Hematopoietic multipotent progenitor cell treated with erythropoietin and hydrocortisone succinate and interleukin-3 and kit ligand, for 4 days (in vitro differentiated cells): ENCODE data around the gene N4BP2.
"Not testable (repeated sequence)": the region's sequence is repeated elsewhere in the genome, so short reads cannot be mapped to it uniquely, and the experiment has no call there.

Experiments used
- DNase-seq: peaks from one replicate; pipeline ENCODE4 v3.0.0-alpha.2; 2015

N4BP2 gene

GRCh38 chr4:40093400-40093799 lies 36.8 kb downstream of the N4BP2 start:
- not testable (repeated sequence) for DNase-seq

DNA sequence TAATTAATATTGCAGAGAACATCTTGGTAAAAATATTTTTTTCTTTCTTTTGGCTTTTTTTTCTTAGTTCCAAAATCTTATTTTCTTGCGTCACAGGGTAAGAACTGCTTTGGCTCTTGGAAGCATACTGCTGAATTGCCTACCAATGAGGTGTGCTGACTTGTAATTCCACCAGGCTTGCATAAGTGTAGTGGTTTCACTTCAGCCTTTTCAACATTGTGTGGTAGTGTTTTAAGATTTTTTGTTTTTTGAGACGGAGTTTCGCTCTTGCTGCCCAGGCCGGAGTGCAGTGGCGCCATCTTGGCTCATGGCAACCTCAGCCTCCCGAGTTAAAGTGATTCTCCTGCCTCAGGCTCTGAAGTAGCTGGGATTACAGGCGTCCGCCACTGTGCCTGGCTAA lies 42.4 kb downstream of the N4BP2 start:
- DNase-seq: no peak

- DNase-seq: not testable (repeated sequence)
Observed at GRCh38 chr4:40107150-40107549, 50.5 kb downstream of the N4BP2 start.

DNA sequence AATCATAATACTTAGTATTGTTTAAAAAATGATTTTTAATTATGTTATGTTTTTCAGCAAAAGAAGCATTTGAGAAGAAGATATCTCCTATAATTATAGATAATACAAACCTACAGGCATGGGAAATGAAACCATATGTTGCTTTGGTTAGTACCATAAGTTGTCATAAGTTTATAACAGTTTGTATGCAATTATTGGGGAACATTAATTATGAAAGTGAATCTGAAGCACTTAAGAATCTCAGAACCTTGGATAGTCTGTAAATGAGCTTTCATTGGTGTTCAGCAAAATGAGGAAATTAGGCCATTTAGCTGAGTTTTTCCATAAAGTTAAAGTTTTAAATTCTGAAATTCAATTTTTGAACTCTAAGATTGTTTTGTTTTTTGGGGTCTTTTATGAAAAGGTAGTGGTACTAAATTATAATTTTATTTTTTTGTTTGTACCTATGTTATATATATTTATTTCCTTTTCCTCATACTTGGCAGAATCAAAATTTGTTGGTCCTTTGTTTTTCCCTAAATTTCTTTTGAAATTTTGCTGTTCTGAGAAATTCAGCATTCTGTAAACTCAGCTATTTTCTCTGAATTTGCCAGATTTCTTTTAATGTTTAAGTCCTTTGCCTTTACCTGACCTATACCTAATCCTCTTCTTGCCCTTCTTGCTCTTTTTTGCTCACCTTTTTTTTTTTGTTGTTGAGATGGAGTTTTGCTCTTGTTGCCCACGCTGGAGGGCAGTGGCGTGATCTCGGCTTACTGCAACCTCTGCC lies 55.6 kb downstream of the N4BP2 start:
- no peak for DNase-seq

DNA sequence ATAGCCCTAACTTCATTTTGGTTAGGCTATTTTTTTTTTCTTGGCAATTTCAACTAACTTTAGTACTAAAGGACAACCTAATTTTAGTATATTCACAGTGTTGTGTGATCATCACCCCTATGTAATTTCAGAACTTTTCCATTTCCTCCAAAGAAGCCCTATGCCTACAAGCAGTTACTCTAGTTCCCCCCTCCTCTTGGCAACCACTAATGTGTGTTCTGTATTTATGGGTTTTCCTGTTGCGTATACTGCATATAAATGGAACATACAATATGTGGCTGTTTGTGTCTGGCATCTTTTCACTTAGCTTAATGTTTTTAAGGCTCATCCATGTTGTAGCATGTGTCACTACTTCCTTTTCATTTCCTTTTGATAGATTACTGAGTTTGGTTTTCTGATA lies 57.6 kb downstream of the N4BP2 start:
- DNase-seq: no peak

GRCh38 chr4:40118861-40119260 lies 62.2 kb downstream of the N4BP2 start:
- no peak for DNase-seq

DNA sequence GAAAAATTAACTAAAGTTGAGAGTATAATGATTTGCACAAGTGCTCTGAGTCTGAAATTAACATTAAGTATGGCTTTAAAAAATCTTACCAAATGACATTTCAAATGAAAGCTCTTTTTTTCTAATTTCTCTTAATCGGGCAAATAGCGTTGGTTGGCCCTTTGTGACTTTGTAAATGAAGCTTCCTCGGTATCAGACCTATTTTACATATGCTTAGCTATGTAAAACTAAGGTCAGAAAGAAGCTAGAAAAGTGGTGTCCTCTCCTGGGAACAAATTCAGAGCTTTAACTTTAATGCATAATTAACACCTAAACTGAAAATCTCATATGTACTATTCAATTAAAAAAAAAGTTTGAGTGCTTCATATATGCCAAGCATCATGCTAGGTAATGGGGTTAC lies 62.7 kb downstream of the N4BP2 start:
- DNase-seq: no peak

DNA sequence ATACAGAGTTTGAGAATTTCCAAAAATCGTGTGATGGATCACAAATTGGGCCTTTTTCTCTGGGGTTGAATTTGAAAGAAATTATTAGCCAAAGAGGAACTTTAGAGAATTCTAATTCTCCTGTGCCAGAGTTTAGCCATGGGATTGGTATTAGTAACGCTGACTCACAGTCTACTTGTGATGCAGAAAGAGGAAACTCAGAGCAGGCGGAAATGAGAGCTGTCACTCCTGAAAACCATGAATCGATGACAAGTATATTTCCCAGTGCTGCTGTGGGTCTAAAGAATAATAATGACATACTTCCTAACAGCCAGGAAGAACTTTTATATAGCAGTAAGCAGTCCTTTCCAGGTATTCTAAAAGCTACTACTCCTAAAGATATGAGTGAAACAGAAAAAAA lies 64.9 kb downstream of the N4BP2 start:
- DNase-seq: peak; percentile 82

- DNase-seq: no peak
Observed at GRCh38 chr4:40122941-40123340, 66.3 kb downstream of the N4BP2 start.

- DNase-seq: no peak
Observed at GRCh38 chr4:40124690-40125089, 68.0 kb downstream of the N4BP2 start.

DNA sequence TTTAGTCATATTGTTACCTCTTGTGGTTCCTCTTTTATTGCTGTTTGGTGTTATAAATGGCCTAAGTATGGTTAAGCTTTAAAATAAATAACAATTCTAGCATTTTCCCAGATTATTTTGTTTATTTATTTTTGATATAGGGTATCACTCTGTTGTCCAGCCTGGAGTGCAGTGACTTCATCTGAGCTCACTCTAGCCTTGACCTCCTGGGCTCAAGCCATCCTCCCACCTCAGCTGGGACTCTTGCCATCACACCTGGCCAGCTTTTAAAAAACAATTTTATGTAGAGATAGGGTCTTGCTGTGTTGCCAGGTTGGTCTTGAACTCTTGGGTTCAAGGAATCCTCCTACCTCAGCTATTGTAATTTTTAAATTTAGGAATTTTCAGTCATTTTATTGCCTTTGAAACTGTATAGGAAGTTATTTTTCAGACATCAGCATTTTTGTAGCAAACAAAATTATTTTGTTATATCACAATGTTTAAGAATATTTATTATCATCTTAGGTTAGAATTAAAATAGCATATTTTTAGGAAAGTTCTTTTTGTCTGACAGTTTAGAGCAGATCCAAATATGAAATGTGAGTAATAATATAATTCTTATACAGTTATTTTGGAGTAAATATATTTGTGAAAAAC lies 73.9 kb downstream of the N4BP2 start:
- no peak for DNase-seq

- no peak for DNase-seq
Observed at GRCh38 chr4:40132816-40133215, 76.2 kb downstream of the N4BP2 start.

GRCh38 chr4:40134206-40134917 lies 77.7 kb downstream of the N4BP2 start:
- no peak for DNase-seq

- DNase-seq: not testable (repeated sequence)
Observed at GRCh38 chr4:40136202-40136601, 79.6 kb downstream of the N4BP2 start.

GRCh38 chr4:40140196-40140595 lies 83.5 kb downstream of the N4BP2 start:
- peak; percentile 55 for DNase-seq

- not testable (repeated sequence) for DNase-seq
Observed at GRCh38 chr4:40140597-40140996, 83.9 kb downstream of the N4BP2 start.

DNA sequence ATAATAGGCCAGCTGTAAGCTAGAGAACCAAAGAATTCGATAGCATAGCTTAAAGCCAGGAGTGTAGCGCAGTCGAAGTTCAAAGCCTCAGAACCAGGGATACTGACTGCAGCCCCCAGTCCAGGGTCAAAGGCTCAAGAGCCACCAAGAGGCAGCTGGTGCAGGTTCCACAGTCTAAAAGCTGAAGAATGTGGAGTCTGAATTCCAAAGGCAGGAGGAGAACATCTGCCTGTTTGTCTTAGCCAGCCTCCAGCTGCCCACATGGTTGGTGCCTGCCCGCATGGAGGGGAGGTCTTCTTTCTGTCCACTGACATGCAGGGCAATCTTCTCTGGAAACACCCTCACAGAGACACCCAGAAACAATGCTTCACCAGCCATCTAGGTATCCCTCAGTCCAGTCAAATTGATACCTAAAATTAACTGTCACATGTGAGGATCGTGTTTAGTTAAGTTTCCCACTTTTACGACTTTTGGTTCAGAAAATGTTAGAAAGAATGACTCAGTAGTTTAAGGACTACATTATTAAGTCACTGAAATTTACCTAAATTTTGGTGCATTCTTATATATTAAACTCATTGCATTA lies 87.4 kb downstream of the N4BP2 start:
- DNase-seq: no peak

DNA sequence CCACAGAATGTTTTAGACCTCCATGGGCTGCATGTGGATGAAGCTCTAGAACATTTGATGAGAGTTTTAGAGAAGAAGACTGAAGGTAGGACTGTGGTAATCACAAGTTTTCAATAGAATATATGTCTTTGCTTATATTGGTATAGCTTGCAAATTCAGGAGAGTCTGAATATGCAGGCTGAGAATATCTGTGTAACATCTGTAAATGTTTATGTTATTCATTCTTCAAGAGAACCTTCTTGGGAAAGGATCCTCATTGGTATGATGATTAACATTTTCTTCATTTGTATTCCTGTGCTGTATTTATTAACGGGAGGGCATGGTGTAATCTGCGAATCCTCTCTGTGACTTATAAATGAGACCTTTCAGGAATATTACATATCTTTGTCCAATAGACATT lies 88.1 kb downstream of the N4BP2 start:
- DNase-seq: no peak

DNA sequence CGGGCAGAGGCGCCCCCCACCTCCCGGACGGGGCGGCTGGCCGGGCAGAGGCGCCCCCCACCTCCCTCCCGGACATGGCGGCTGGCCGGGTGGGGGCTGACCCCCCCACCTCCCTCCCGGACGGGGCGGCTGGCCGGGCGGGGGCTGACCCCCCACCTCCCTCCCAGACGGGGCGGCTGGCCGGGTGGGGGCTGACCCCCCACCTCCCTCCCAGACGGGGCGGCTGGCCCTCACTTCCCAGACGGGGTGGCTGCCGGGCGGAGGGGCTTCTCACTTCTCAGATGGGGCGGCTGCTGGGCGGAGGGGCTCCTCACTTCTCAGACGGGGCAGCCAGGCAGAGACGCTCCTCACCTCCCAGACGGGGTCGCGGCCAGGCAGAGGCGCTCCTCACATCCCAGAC lies 90.8 kb downstream of the N4BP2 start:
- not testable (repeated sequence) for DNase-seq

DNA sequence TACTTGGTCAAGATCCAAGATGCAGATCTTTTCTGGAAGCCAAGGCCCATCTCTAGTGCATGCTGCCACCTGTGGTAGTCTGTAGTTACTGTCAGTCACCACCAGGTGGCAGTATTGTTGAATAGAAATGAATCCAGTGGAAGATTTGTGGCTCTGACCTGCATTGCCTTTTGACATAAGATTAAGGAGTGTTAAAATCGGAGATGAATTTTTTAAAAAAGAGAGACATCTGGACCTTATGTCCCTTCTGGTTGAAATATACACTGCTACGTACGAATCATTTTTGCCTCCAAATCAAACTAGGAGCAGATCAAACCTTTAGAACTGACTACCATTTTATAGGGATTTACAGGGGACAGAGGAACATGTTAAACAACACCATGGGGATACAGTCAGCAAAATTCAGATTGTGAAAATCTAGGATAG lies 93.3 kb downstream of the N4BP2 start:
- DNase-seq: peak; percentile 94

DNA sequence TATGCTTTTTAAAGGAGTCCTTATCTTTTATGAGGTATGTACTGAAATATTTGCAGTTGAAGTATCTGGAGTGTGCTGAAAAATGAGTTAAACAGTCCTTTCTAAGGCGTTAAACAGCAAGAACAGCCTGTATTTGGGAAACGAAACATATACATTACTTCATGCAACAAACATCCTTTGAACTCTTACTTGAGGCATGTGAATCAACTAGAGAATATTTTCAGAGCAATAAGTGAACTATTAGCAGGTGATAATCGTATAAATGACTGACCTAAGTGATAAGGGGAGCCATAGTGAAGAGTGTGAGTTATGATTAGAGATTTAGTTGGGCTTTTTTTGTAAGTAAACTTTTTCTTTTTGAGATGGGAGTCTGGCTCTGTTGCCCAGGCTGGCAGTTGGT lies 94.3 kb downstream of the N4BP2 start:
- DNase-seq: no peak

- peak; percentile 23 for DNase-seq
Observed at GRCh38 chr4:40152637-40153036, 96.0 kb downstream of the N4BP2 start.

DNA sequence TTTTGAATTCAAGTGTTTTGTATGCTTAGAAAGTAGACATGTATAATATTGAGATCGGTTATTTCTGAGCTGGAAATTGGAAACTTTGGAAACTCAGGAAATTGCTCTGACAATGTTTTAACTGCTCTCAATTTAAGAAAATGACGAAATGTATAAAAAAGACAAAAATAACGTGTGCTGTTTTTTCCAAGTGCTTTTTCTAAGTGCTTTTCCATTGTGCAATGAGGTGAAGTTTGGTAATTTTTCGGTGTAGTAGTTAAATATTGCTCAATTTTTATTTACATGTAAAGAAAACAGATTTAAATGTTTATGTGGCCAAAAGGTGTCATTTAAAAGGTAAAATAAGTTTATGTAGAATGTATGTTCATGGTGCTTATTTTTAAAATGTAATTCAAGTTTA lies 100.8 kb downstream of the N4BP2 start:
- no peak for DNase-seq

- DNase-seq: no peak
Observed at GRCh38 chr4:40160258-40160657, 103.6 kb downstream of the N4BP2 start.
